Left cardiac atrium (tissue), 4 donors: ENCODE data around the gene KDM1B. TPM values are rescaled to one million over a fixed set of nuclear protein-coding genes. Genes with fewer than 3 reads are reported as not detected.
A peak's percentile ranks its signal among the peaks of the same experiment; 100 is the strongest.

Source experiments
- ATAC-seq, 2 donors: fragments of 200-7000 bp; cut with Tn5 transposase; one replicate each; pipeline ENCODE4 v1.9.1; 2020; ENCODE audit warnings: mild to moderate bottlenecking in 2 of 2, moderate library complexity in 2 of 2
- DNase-seq: peaks from one replicate; pipeline ENCODE4 v3.0.0-alpha.2; 2020
- intact Hi-C, 2 donors: fragments of 100-400 bp; cut with DNase I; formaldehyde crosslinking; loops; one replicate each; pipeline versions ENCODE4 v1.14.1 to v1.15.1; 2022 to 2023
- total RNA-seq, 2 donors: library from RNA; stranded (reverse); fragmentation: NEBNext Ultra II Directional; extraction: Animal tissue kit (Norgen Biotek cat#: 25700); gene quantifications; one replicate each; pipeline ENCODE4 v1.2.1, GENCODE V29; 2021
- donor health status: DM: no; HTN: yes; CAD: no.
- donor health status: DM: no; HTN: yes; CAD: no; lungs with severe emphysema.
- donor health status: DM: yes; HTN: yes; CAD: no.
- donor health status: Dilated cardiomyopathy.

KDM1B gene
- total RNA-seq, 2 donors from 2014 or later, result 13.1 to 14.0 TPM

GRCh38 chr6:18245642-18246041 is 90.4 kb downstream of the KDM1B start:
- DNase-seq, result no peak
- intact Hi-C loops, result no loop called here
- no peak for ATAC-seq

GRCh38 chr6:18246205-18246604 is 91.0 kb downstream of the KDM1B start:
- ATAC-seq, result no peak
- DNase-seq, result no peak
- intact Hi-C loops, result no loop called here

DNA sequence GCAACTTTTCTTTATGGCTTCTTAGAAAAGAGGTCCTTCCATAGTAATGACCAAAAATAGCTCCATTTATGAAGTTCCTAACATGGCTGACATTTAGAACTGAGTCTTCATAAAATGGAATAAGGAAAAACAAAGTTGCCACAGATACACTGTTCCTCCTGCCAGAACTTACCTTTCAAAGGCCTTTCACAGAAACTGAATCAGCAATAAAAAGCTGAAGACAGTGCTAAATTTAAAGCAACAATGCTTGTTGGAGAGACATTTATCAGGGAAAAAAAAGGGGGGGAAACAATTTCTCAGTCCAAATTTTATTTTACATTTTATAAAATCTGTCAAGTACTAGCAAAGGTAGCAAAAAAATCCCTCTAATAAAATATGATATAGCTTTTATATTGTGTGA is 91.8 kb downstream of the KDM1B start:
- no peak for ATAC-seq
- DNase-seq, result no peak
- intact Hi-C loops, result no loop called here

- DNase-seq, result no peak
- intact Hi-C loops, result no loop called here
- no peak for ATAC-seq
Measured at GRCh38 chr6:18248698-18249097, 93.5 kb downstream of the KDM1B start.

DNA sequence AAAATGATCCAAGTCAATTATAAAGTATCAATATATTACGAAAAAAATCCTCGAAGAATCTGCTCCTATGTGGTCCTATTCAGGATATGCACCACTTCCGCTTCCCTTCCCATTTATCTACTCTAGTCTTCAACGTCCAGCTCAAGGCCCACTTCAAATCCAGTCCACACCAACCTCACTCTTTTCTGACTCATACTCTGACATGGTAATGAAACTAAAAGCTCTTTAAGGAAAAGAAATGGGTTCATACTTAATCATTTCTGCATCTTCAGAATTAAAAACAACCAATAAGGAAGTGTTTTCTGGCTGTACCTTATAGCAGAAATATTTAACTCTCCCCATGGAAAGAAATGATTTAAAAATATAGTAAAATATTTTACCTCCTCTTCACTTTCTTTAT is 94.0 kb downstream of the KDM1B start:
- ATAC-seq (no peak), DNase-seq (no peak)
- intact Hi-C loops, result no loop called here

DNA sequence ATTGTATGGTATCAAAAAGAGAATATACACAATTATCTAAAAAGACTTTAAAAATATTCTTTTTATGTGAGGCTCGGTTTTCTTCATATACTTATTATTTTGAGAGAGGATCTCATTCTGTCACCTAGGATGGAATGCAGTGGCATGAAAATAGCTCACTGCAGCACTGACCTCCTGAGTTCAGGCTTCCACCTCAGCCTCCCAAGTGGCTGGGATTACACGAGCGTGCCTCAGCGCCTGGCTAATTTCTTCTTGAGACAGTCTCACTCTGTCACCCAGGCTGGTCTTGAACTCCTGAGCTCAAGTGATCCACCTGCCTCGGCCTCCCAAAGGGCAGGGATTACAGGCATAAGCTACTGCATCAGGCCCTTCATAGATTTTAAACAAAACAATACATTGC is 98.4 kb downstream of the KDM1B start:
- ATAC-seq (peak in 1 of 2 donors; percentile 59), DNase-seq (no peak)
- intact Hi-C loops, result no loop called here

- no peak for DNase-seq
- intact Hi-C loops, result no loop called here
- ATAC-seq, result no peak
Measured at GRCh38 chr6:18254793-18255192, 99.6 kb downstream of the KDM1B start.

DNA sequence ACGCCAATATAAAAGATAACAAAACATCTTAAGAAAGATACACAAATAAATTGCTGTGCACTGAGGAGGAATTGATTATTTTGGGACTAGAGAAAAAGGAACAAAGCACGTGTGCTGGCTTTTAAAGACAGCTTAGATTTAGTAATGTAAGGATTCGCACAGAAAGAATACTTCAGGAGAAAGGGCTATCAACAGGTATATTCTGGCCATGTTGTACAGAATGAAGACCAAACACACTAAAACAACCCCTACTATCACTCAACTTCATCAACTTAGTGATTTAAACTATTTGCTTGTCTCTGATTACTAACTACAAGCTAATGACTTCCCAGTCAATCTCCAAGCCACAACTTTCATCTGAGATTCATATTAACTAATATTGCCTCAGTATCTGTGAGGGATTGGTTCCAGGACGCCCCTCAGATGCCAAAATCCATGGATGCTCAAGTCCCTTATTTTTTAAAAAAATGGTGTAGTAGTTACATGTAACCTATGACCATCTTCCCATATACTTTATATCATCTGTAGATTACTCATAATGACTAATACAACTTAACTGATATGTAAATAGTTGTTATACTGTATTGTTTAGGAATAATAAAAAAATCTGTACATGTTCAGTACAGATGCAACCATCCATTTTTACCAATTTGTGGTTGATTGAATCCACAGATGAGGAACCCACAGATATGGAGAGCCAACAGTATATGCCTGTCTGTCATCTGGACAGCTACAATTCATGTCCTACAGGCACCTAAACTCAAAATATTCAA is 104.6 kb downstream of the KDM1B start:
- DNase-seq (no peak), ATAC-seq (no peak)
- intact Hi-C loops, result loop anchor here in 1 of 2 donors (5.0 kb wide), 1 partner anchor 43 kb away; no protein-coding TSS in a partner anchor

GRCh38 chr6:18260448-18261106 is 105.4 kb downstream of the KDM1B start:
- no peak for DNase-seq
- intact Hi-C loops, result loop anchor here in 1 of 2 donors (5.0 kb wide), 1 partner anchor 43 kb away; no protein-coding TSS in a partner anchor

DNA sequence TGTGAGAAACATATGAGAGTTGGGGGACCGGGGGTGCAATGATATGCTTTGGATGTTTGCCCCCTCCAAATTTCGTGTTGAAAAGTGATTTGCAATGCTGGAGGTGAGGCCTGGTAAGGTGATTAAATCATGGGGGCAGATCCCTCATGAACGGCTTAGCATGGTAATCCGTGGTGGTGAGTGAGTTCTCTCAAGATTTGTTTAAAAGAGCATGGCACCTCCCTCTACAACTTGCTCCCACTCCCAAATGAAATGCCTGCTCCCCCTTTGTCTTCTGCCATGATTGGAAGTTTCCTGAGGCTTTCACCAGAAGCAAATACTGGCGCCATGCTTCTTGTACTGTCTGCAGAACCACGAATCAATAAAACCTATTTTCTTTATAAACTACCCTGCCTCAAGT is 106.7 kb downstream of the KDM1B start:
- ATAC-seq (no peak), DNase-seq (no peak)
- intact Hi-C loops, result loop anchor here in 1 of 2 donors (5.0 kb wide), 1 partner anchor 45 kb away; no protein-coding TSS in a partner anchor

More at GRCh38 chr6:18260448-18261106, 105.4 kb downstream of the KDM1B start:
- no peak for ATAC-seq

DNA sequence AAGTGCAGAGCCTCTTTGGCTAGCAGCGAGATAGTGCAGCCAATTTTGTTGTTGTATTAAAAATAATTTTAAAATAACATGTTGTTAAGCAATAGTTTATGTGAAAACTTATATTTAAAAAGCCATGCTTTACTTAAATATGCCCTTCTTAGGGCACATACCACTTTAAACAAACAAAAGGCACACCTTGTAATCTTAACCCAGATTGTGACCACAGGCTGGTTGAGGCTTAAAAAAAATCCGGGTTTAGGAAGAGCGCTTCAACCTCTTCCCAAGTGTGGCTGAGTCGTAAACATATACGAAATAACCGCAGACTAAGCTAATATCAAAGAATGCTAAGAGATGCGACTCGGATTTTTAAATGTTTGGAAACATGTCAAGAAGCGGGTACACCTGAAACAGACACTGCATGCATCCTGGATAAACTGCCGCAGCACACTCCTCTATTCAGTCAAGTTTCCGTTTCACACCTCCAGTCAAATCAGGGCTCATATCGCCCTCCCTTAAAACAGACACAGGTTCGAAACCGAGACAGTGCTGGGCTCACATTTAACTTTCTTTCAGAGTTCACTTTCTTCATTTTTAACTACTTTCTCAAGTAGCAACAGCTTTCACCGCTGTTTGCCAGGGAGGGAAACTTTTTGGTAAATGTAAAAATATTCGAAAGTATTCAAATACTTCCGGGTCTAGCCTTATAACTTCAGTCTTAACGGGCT is 107.6 kb downstream of the KDM1B start:
- no peak for ATAC-seq
- intact Hi-C loops, result loop anchor here in 1 of 2 donors (5.0 kb wide), 1 partner anchor 46 kb away; no protein-coding TSS in a partner anchor

DNA sequence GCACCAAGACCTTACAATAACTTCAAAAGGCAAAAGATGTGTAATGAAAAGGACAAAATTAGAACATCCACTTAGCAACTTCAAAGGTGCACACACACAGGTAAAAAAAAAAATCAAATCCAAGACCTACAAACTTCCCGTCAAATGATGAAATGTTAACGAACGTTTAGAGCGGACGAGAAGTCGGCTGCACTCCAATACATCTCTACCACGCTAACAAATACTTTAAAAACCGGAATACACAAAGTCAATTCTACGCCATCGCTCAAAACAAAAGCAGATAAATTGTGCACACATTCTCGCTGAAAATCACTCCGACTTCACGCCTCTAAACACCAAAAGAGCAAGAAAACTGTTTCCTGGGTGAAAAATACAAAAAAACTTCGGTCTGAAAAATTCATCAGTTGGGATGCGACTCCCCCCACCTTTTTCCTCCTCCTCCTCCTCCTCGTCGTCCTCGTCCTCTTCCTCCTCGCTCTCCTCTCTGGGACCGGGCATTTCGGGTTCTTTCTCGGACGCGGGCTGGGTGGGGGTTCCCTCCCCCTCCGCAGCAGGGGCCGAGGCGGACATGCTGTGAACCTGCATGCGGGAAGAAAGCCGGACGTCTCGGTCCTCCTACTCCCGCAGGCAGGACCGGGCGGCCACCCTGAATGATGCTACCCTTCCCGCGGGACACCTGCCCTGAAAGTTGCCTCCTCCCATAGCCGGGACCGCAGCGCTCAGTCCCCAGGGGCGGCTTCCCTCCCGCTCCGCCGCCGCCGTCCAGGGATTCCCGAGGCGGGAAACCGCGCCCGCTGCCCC is 108.4 kb downstream of the KDM1B start:
- ATAC-seq (peak in 1 of 2 donors; percentile 10), DNase-seq (no peak)
- intact Hi-C loops, result loop anchor here in 1 of 2 donors (5.0 kb wide), 1 partner anchor 46 kb away; no protein-coding TSS in a partner anchor

More for the DNA sequence above, 107.6 kb downstream of the KDM1B start:
- no peak for DNase-seq

DNA sequence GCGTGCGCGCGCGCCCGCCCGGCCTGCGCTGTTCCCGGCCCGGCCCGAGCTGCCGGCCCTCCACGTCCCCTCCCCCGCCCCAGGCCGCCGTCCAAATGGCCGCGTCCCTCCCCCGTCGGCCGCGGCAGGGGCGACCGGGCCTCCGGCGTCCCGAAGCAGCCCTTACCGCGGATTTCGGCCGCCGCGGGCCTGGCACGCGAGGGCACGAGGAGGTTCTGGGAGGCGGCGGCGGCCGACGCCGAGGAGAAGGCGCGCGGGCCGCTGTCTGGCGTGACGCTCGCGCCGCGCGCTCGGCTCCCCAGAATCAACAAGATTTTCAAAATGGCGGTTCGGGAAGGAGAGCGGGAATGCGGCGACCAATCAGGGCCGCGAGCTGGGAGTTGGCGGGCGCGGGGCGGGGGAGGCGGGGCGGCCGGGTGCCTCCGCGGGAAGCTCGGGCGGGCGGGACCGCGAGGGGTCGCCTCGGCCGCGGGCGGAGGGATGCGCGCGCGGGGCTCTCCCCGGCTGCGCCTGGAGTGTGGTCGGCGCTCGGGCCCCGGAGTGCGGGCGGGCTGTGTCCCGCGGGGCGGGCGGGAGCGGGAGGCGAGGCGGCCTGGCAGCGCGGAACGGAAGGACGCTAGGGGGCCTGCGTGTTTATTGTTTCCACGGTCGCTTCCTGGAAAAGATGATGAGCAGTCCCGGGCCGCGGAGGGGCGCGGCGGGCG is 109.1 kb downstream of the KDM1B start, which contains the start of gene DEK:
Gene DEK (minus strand): TSS at position 312 of the 704 bp plus-strand sequence. CDS start 543 bp downstream, outside the sequence.
- intact Hi-C loops, result loop anchor here in 1 of 2 donors (5.0 kb wide), 1 partner anchor 47 kb away; no protein-coding TSS in a partner anchor
- peak; percentile 89 to 91 for ATAC-seq

GRCh38 chr6:18264923-18265377 is 109.7 kb downstream of the KDM1B start:
- intact Hi-C loops, result loop anchor here in 1 of 2 donors (5.0 kb wide), 1 partner anchor 48 kb away; no protein-coding TSS in a partner anchor
- no peak for ATAC-seq
- DNase-seq, result no peak

More for the DNA sequence above, 109.1 kb downstream of the KDM1B start, which contains the start of gene DEK:
- DNase-seq, result peak; percentile 88

GRCh38 chr6:18265787-18266522 is 110.7 kb downstream of the KDM1B start:
- intact Hi-C loops, result no loop called here
- DNase-seq (peak; percentile 24), ATAC-seq (no peak)

GRCh38 chr6:18266523-18266912 is 111.3 kb downstream of the KDM1B start:
- ATAC-seq, result no peak

GRCh38 chr6:18268066-18268465 is 112.8 kb downstream of the KDM1B start:
- DNase-seq (no peak), ATAC-seq (no peak)
- intact Hi-C loops, result no loop called here

More at GRCh38 chr6:18266523-18266912, 111.3 kb downstream of the KDM1B start:
- intact Hi-C loops, result no loop called here
- no peak for DNase-seq
